ENCODE data around the gene SPEN.
"Not testable (repeated sequence)": the region's sequence is repeated elsewhere in the genome, so short reads cannot be mapped to it uniquely, and the experiment has no call there.

SPEN gene

GRCh38 chr1:15902882-15903281 is 55.4 kb downstream of the SPEN start:
- TF ChIP-seq ZFX (IDR thresholded peaks at IDR 0.05), result no peak
- no peak for TF ChIP-seq CTCF (conservative IDR thresholded peaks at IDR 0.05)
- no peak overlapping the region for H3K27ac ChIP-seq

- H3K27ac ChIP-seq, result no peak overlapping the region
- TF ChIP-seq CTCF (conservative IDR thresholded peaks at IDR 0.05) (no peak), ZFX (IDR thresholded peaks at IDR 0.05) (no peak)
Observed at GRCh38 chr1:15908597-15908996, 61.1 kb downstream of the SPEN start.

- TF ChIP-seq CTCF (conservative IDR thresholded peaks at IDR 0.05) (no peak), ZFX (IDR thresholded peaks at IDR 0.05) (no peak)
Observed at GRCh38 chr1:15911141-15911540, 63.6 kb downstream of the SPEN start.

GRCh38 chr1:15911927-15912326 is 64.4 kb downstream of the SPEN start:
- TF ChIP-seq CTCF (conservative IDR thresholded peaks at IDR 0.05), result no peak; the same call in 1 of the 2 replicates
- TF ChIP-seq ZFX (IDR thresholded peaks at IDR 0.05), result no peak
- H3K27ac ChIP-seq, result peak overlapping the region; percentile 25

More at GRCh38 chr1:15911141-15911540, 63.6 kb downstream of the SPEN start:
- H3K27ac ChIP-seq, result no peak overlapping the region; the same call in 1 of the 2 replicates

GRCh38 chr1:15913607-15914006 is 66.1 kb downstream of the SPEN start:
- H3K27ac ChIP-seq, result not testable (repeated sequence)

GRCh38 chr1:15915991-15916390 is 68.5 kb downstream of the SPEN start:
- no peak overlapping the region for H3K27ac ChIP-seq
- TF ChIP-seq CTCF (conservative IDR thresholded peaks at IDR 0.05) (no peak), ZFX (IDR thresholded peaks at IDR 0.05) (no peak)

- TF ChIP-seq CTCF (conservative IDR thresholded peaks at IDR 0.05) (no peak), ZFX (IDR thresholded peaks at IDR 0.05) (no peak)
- no peak overlapping the region for H3K27ac ChIP-seq
Observed at GRCh38 chr1:15916417-15916816, 68.9 kb downstream of the SPEN start.

GRCh38 chr1:15916916-15917315 is 69.4 kb downstream of the SPEN start:
- H3K27ac ChIP-seq, result no peak overlapping the region
- no peak for TF ChIP-seq ZFX (IDR thresholded peaks at IDR 0.05)
- no peak for TF ChIP-seq CTCF (conservative IDR thresholded peaks at IDR 0.05)

All from C4-2B (cell line).